Sigmoid colon (tissue), 7 donors: ENCODE results near the gene FUT1. TPM values are rescaled to one million over a fixed set of nuclear protein-coding genes. Genes with fewer than 3 reads are reported as not detected.

Experiments
- DNase-seq: peaks from one replicate; pipeline ENCODE4 v3.0.0-alpha.2; 2019
- H3K27ac ChIP-seq, 4 donors: fragments of 200-600 bp; sonication (generic); one replicate each; pipeline ENCODE4 v1.5.1; 2016 to 2019; ENCODE audit warnings: mild to moderate bottlenecking in 1 of 4
- H3K27me3 ChIP-seq, 3 donors: fragments of 200-600 bp; sonication (generic); one replicate each; pipeline ENCODE4 v1.5.1; 2019; ENCODE audit warnings: mild to moderate bottlenecking in 1 of 3
- H3K36me3 ChIP-seq, 4 donors: fragments of 200-600 bp; sonication (generic); one replicate each; pipeline ENCODE4 v1.5.1; 2016 to 2019
- H3K4me1 ChIP-seq, 4 donors: fragments of 200-600 bp; sonication (generic); one replicate each; pipeline ENCODE4 v1.5.1; 2017 to 2019
- H3K4me3 ChIP-seq, 4 donors: fragments of 200-600 bp; sonication (generic); one replicate each; pipeline ENCODE4 v1.5.1; 2017 to 2019; ENCODE audit warnings: mild to moderate bottlenecking in 2 of 4, moderate library complexity in 1 of 4
- H3K9me3 ChIP-seq, 4 donors: fragments of 200-600 bp in 3 of 4; sonication (generic) in 3 of 4; one replicate each; pipeline versions ENCODE4 v1.5.1 to v1.6.1; 2013 to 2019
- CTCF ChIP-seq, 4 experiments: fragments of 450-650 bp in 3 of 4; fragments of 200-600 bp in 1 of 4; IDR thresholded peaks; one replicate each; pipeline ENCODE4 v1.5.1; 2016 to 2019; ENCODE audit warnings: antibody characterized with exemption in 4 of 4, mild to moderate bottlenecking in 3 of 4, moderate library complexity in 2 of 4
- EP300 ChIP-seq, 4 donors: sonication (generic); formaldehyde crosslinking; IDR thresholded peaks; one replicate each; pipeline ENCODE4 v1.6.1; 2017; ENCODE audit warnings: antibody characterized with exemption in 4 of 4
- POLR2A ChIP-seq, 2 donors: fragments of 450-650 bp; IDR thresholded peaks; one replicate each; pipeline ENCODE4 v1.6.1; 2016; ENCODE audit warnings: antibody characterized with exemption in 2 of 2, mild to moderate bottlenecking in 2 of 2, moderate library complexity in 2 of 2
- POLR2AphosphoS5 ChIP-seq, 4 donors: sonication (generic); formaldehyde crosslinking; IDR thresholded peaks; one replicate each; pipeline ENCODE4 v1.6.1; 2017; ENCODE audit warnings: antibody characterized with exemption in 4 of 4
- WGBS, 2 donors: extraction: QIAGEN DNeasy Blood & Tissue Kit; methylation state at CpG; one replicate each; pipeline ENCODE4 v1.1.7; 2013; 5-methylcytosine and 5-hydroxymethylcytosine counted together
- intact Hi-C: fragments of 100-400 bp; cut with DNase I; formaldehyde crosslinking; loops from one replicate; pipeline ENCODE4 v1.15.1; 2023
- polyA plus RNA-seq, 3 donors: library from polyadenylated mRNA; stranded (reverse); fragments of 200-250 nt; gene quantifications; one replicate each; pipeline ENCODE4 v1.2.3, GENCODE V29; 2013
- total RNA-seq, 4 donors: library from RNA; depleted of rRNA; stranded (reverse); fragments of >200 nt; gene quantifications; one replicate each; pipeline ENCODE4 v1.1.0, GENCODE V29; 2016
- donor health status: healthy with polysubstance abuse.
- donor health status: Bipolar disorder and iron deficiency.
- donor health status: healthy.

FUT1 gene
- total and polyA plus RNA-seq, 7 donors = under 0.01 to 0.80 (median 0.49) TPM; not detected in 2

- no peaks in the 10 kb centered on the region for H3K27me3 ChIP-seq
- no peaks in the 10 kb centered on the region for H3K36me3 ChIP-seq
- H3K27ac ChIP-seq = no peak overlapping the region
- no peaks in the 10 kb centered on the region for H3K9me3 ChIP-seq
- DNase-seq = no peak
- TF ChIP-seq POLR2A (IDR thresholded peaks at IDR 0.05) = no peak
- no peak for TF ChIP-seq EP300 (IDR thresholded peaks at IDR 0.05)
- no peak for TF ChIP-seq POLR2AphosphoS5 (IDR thresholded peaks at IDR 0.05)
- no peak for TF ChIP-seq CTCF (IDR thresholded peaks at IDR 0.05)
- H3K4me3 ChIP-seq = no peak overlapping the region
- WGBS, 2 donors = 77 to 87% methylated on average over 11 of the region's 11 CpGs
- intact Hi-C loops = no loop called here
- peaks cover 0 to 32% (median 12%) of the 10 kb centered on the region in 4 donors for H3K4me1 ChIP-seq
Measured at GRCh38 chr19:48722196-48722708, 30.2 kb downstream of the FUT1 start.

GRCh38 chr19:48720613-48721296 lies 31.7 kb downstream of the FUT1 start:
- H3K4me1 ChIP-seq = peaks cover 0 to 47% (median 26%) of the 10 kb centered on the region in 4 donors

GRCh38 chr19:48720251-48720612 lies 32.2 kb downstream of the FUT1 start:
- 14 to 39% methylated on average over 12 of the region's 12 CpGs for whole genome bisulfite sequencing, 2 donors
- Histone ChIP-seq H3K27me3 (no peaks in the 10 kb centered on the region), H3K9me3 (no peaks in the 10 kb centered on the region), H3K4me3 (peak overlapping the region in 3 of 4 donors; percentile 52 to 64 (median 58)), H3K27ac (peak overlapping the region; percentile 88 to 92 (median 90)), H3K36me3 (no peaks in the 10 kb centered on the region), H3K4me1 (peaks cover 0 to 52% (median 31%) of the 10 kb centered on the region in 4 donors)
- intact Hi-C loops = no loop called here
- TF ChIP-seq POLR2AphosphoS5 (IDR thresholded peaks at IDR 0.05) (no peak), EP300 (IDR thresholded peaks at IDR 0.05) (no peak), CTCF (IDR thresholded peaks at IDR 0.05) (no peak), POLR2A (IDR thresholded peaks at IDR 0.05) (no peak)
- DNase-seq = no peak

More at GRCh38 chr19:48720613-48721296, 31.7 kb downstream of the FUT1 start:
- Histone ChIP-seq H3K36me3 (no peaks in the 10 kb centered on the region), H3K27me3 (no peaks in the 10 kb centered on the region), H3K9me3 (no peaks in the 10 kb centered on the region), H3K27ac (peak overlapping the region; percentile 88 to 92 (median 90)), H3K4me3 (peak overlapping the region; percentile 41 to 64 (median 55))
- intact Hi-C loops = no loop called here
- TF ChIP-seq EP300 (IDR thresholded peaks at IDR 0.05) = no peak
- TF ChIP-seq CTCF (IDR thresholded peaks at IDR 0.05) = no peak
- no peak for TF ChIP-seq POLR2A (IDR thresholded peaks at IDR 0.05)
- TF ChIP-seq POLR2AphosphoS5 (IDR thresholded peaks at IDR 0.05) = peak in 3 of 4 donors; percentile 45 to 55 (median 48)
- 2 to 12% methylated on average over 42 of the region's 42 CpGs for WGBS, 2 donors
- DNase-seq = peak; percentile 100

- DNase-seq = no peak
- peaks cover 0 to 55% (median 38%) of the 10 kb centered on the region in 4 donors for H3K4me1 ChIP-seq
- WGBS, 2 donors = 67 to 76% methylated on average over 33 of the region's 33 CpGs
- no peaks in the 10 kb centered on the region for H3K27me3 ChIP-seq
- intact Hi-C loops = no loop called here
- peak within 1 kb of the TSS; percentile 88 to 92 (median 90) for H3K27ac ChIP-seq
- no peaks in the 10 kb centered on the region for H3K9me3 ChIP-seq
- peak within 1 kb of the TSS in 3 of 4 donors; percentile 52 to 64 (median 58) for H3K4me3 ChIP-seq
- no peak for TF ChIP-seq POLR2A (IDR thresholded peaks at IDR 0.05)
- TF ChIP-seq POLR2AphosphoS5 (IDR thresholded peaks at IDR 0.05) = no peak
- no peak for TF ChIP-seq CTCF (IDR thresholded peaks at IDR 0.05)
- TF ChIP-seq EP300 (IDR thresholded peaks at IDR 0.05) = no peak
- H3K36me3 ChIP-seq = no peaks in the 10 kb centered on the region
Measured at GRCh38 chr19:48719263-48720171, 32.9 kb downstream of the FUT1 start, which contains the start of gene MAMSTR. Gene MAMSTR (minus strand): TSS chr19:48719725. CDS start chr19:48719031, 694 bp downstream.
